Measurements from ENCODE around the gene MMP17. TPM values are rescaled to one million over a fixed set of nuclear protein-coding genes. Genes with fewer than 3 reads are reported as not detected.

MMP17 gene
- total and polyA plus RNA-seq, 10 of the 15 experiments (the other 5 are each of a cell fraction or from before 2014, with no cell fraction given), result 0.11 to 0.28 (median 0.23) TPM; not detected in 7

DNA sequence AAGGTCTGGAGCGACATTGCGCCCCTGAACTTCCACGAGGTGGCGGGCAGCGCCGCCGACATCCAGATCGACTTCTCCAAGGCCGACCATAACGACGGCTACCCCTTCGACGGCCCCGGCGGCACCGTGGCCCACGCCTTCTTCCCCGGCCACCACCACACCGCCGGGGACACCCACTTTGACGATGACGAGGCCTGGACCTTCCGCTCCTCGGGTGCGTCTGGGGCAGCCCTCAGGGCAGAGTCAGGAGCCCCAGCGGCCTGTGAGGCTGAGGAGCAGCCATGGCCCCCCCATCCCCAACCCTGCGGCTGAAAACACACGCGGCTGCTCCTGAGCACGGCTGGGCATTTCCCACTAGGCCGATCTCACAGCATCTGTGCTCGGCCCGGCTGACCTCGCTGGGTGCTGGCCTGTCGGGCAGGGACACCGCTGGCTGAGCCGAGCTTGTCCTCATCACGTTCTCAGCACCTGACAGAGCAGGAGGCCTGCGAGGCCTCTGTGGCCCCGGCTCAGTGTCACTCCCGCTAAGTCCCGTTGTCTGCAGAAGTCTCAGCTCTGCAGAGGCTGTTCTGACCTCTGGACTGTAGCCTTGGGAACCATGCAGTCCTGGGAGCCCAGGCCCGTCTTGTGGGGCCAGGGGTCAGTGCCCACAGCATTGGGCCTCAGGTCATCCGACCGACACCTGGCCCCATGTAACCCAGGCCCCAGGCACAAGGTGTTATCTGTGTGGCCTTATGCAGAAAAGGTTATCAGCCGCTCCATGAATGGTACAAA lies 12.6 kb downstream of the MMP17 start (continued):
- TF ChIP-seq, protein P1, sequence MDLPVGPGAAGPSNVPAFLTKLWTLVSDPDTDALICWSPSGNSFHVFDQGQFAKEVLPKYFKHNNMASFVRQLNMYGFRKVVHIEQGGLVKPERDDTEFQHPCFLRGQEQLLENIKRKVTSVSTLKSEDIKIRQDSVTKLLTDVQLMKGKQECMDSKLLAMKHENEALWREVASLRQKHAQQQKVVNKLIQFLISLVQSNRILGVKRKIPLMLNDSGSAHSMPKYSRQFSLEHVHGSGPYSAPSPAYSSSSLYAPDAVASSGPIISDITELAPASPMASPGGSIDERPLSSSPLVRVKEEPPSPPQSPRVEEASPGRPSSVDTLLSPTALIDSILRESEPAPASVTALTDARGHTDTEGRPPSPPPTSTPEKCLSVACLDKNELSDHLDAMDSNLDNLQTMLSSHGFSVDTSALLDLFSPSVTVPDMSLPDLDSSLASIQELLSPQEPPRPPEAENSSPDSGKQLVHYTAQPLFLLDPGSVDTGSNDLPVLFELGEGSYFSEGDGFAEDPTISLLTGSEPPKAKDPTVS (IDR thresholded peaks at IDR 0.05; ENCODE audit: low read depth, low read length), result no peak
- no peak for TF ChIP-seq HDAC2 (IDR thresholded peaks at IDR 0.05)
- no peak for TF ChIP-seq JUNB (IDR thresholded peaks at IDR 0.05)
- TF ChIP-seq CREB1 (IDR thresholded peaks at IDR 0.05; ENCODE audit: low read depth), result no peak
- no peak for TF ChIP-seq BMI1 (IDR thresholded peaks at IDR 0.05; ENCODE audit: borderline replicate concordance)
- no peak for TF ChIP-seq ZSCAN29 (IDR thresholded peaks at IDR 0.05)
- TF ChIP-seq ZNF274 (IDR thresholded peaks at IDR 0.05; ENCODE audit: insufficient read depth, insufficient read length), result no peak
- no peak for TF ChIP-seq SRF (IDR thresholded peaks at IDR 0.05; ENCODE audit: low read depth in 2 of 2, low read length in 2 of 2)

DNA sequence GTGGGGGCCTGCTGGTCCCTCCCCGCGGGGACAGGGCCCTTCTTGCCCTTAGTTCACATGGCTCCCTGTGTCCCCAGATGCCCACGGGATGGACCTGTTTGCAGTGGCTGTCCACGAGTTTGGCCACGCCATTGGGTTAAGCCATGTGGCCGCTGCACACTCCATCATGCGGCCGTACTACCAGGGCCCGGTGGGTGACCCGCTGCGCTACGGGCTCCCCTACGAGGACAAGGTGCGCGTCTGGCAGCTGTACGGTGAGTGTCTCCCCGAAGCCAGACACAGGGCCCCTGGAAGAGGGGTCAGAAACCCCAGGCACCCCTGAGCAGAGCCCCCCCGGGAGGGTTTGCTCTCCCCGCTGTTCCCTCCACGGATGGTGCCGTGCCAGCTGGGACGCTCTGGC lies 13.4 kb downstream of the MMP17 start:
- 72% methylated on average over 22 of the region's 22 CpGs for WGBS (ENCODE audit: insufficient coverage, insufficient replicate concordance, low lambda C conversion rate, missing lambda C conversion rate)
- FAIRE-seq (no peak), ATAC-seq (no peak), DNase-seq (ENCODE audit: low read depth, low spot score) (no peak)
- Histone ChIP-seq H2AFZ (ENCODE audit: control insufficient read depth, low read depth, low read length) (no peak overlapping the region), H3K27ac (ENCODE audit: control insufficient read depth, insufficient read depth) (no peak overlapping the region), H3K9ac (ENCODE audit: control insufficient read depth, insufficient read depth, low read length) (no peak overlapping the region), H3K4me2 (ENCODE audit: control insufficient read depth, insufficient read depth) (no peak overlapping the region), H3K79me2 (ENCODE audit: control insufficient read depth, insufficient read depth, low read length) (no peaks in the 10 kb centered on the region), H3K9me3 (replicated peaks; ENCODE audit: control insufficient read depth, insufficient read depth, low read length) (no peaks in the 10 kb centered on the region), H3K27me3 (replicated peaks in 1 of 2; ENCODE audit: control insufficient read depth in 2 of 2, insufficient read depth in 2 of 2, low read length in 1 of 2) (no peaks in the 10 kb centered on the region), H3K4me3 (no peak overlapping the region), H3K36me3 (ENCODE audit: control insufficient read depth in 2 of 2, insufficient read depth in 2 of 2, low read length in 1 of 2) (no peaks in the 10 kb centered on the region), H3K4me1 (ENCODE audit: control insufficient read depth, insufficient read depth, low read length) (no peaks in the 10 kb centered on the region), H4K20me1 (ENCODE audit: control insufficient read depth, insufficient read depth) (no peaks in the 10 kb centered on the region)
- ChIA-PET POLR2A (no interaction called here), CTCF (no interaction called here), SMC1A (ENCODE audit: uncharacterized antibody, unreplicated experiment) (no interaction called here), RAD21 (ENCODE audit: unreplicated experiment) (no interaction called here)
- BruUV-seq (replicated peaks), result no TSS peak
- intact Hi-C loops (cut with micrococcal nuclease; ENCODE audit: unreplicated experiment), result no loop called here
- in situ Hi-C loops (cut with MboI), result no loop called here
- TF ChIP-seq, protein P2, sequence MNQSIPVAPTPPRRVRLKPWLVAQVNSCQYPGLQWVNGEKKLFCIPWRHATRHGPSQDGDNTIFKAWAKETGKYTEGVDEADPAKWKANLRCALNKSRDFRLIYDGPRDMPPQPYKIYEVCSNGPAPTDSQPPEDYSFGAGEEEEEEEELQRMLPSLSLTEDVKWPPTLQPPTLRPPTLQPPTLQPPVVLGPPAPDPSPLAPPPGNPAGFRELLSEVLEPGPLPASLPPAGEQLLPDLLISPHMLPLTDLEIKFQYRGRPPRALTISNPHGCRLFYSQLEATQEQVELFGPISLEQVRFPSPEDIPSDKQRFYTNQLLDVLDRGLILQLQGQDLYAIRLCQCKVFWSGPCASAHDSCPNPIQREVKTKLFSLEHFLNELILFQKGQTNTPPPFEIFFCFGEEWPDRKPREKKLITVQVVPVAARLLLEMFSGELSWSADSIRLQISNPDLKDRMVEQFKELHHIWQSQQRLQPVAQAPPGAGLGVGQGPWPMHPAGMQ (IDR thresholded peaks at IDR 0.05; ENCODE audit: borderline replicate concordance), result no peak
- TF ChIP-seq FOXM1 (IDR thresholded peaks at IDR 0.05; ENCODE audit: low read depth, low read length) (no peak), NFYA (IDR thresholded peaks at IDR 0.05; ENCODE audit: borderline replicate concordance, low read depth, low read length) (no peak), SUPT20H (IDR thresholded peaks at IDR 0.05; ENCODE audit: borderline replicate concordance, control insufficient read depth, low read depth, low read length) (no peak), CBFB (IDR thresholded peaks at IDR 0.05; ENCODE audit: low read depth) (no peak), TARDBP (IDR thresholded peaks at IDR 0.05; ENCODE audit: borderline replicate concordance) (no peak), RELA (IDR thresholded peaks at IDR 0.05; ENCODE audit: borderline replicate concordance, partially characterized antibody) (no peak), NR2F1 (conservative IDR thresholded peaks at IDR 0.05) (no peak), HDAC6 (IDR thresholded peaks at IDR 0.05; ENCODE audit: unreplicated experiment) (no peak)
- TF ChIP-seq, protein P3, sequence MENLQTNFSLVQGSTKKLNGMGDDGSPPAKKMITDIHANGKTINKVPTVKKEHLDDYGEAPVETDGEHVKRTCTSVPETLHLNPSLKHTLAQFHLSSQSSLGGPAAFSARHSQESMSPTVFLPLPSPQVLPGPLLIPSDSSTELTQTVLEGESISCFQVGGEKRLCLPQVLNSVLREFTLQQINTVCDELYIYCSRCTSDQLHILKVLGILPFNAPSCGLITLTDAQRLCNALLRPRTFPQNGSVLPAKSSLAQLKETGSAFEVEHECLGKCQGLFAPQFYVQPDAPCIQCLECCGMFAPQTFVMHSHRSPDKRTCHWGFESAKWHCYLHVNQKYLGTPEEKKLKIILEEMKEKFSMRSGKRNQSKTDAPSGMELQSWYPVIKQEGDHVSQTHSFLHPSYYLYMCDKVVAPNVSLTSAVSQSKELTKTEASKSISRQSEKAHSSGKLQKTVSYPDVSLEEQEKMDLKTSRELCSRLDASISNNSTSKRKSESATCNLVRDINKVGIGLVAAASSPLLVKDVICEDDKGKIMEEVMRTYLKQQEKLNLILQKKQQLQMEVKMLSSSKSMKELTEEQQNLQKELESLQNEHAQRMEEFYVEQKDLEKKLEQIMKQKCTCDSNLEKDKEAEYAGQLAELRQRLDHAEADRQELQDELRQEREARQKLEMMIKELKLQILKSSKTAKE (IDR thresholded peaks at IDR 0.05; ENCODE audit: low read depth, poor library complexity, severe bottlenecking), result no peak

Data from GM12878 (cell line).